ENCODE measurements around the gene CLRN3.

Gene CLRN3

GRCh38 chr10:127873901-127874470, 18.8 kb downstream of the CLRN3 start:
- DNase-seq: no peak

GRCh38 chr10:127872871-127873600, 19.7 kb downstream of the CLRN3 start:
- no peak for DNase-seq

GRCh38 chr10:127872011-127872761, 20.6 kb downstream of the CLRN3 start:
- DNase-seq: no peak

GRCh38 chr10:127871631-127872010, 21.1 kb downstream of the CLRN3 start:
- no peak for DNase-seq

- no peak for DNase-seq
Measured at GRCh38 chr10:127869329-127869728, 23.4 kb downstream of the CLRN3 start.

- no peak for DNase-seq
Measured at GRCh38 chr10:127867805-127868204, 24.9 kb downstream of the CLRN3 start.

- no peak for DNase-seq
Measured at GRCh38 chr10:127866276-127867013, 26.3 kb downstream of the CLRN3 start.

GRCh38 chr10:127863231-127863825, 29.4 kb downstream of the CLRN3 start:
- no peak for DNase-seq

- DNase-seq: no peak
Measured at GRCh38 chr10:127860592-127860991, 32.1 kb downstream of the CLRN3 start.

- DNase-seq: no peak
Measured at GRCh38 chr10:127855976-127856375, 36.8 kb downstream of the CLRN3 start.

GRCh38 chr10:127855591-127855881, 37.2 kb downstream of the CLRN3 start:
- no peak for DNase-seq

- no peak for DNase-seq
Measured at GRCh38 chr10:127854769-127855590, 37.8 kb downstream of the CLRN3 start.

GRCh38 chr10:127853868-127854768, 38.6 kb downstream of the CLRN3 start:
- no peak for DNase-seq

- DNase-seq: no peak
Measured at GRCh38 chr10:127852456-127852855, 40.3 kb downstream of the CLRN3 start.

GRCh38 chr10:127851661-127852194, 41.0 kb downstream of the CLRN3 start:
- DNase-seq: no peak

- no peak for DNase-seq
Measured at GRCh38 chr10:127850944-127851343, 41.8 kb downstream of the CLRN3 start.

- DNase-seq: no peak
Measured at GRCh38 chr10:127849921-127850320, 42.8 kb downstream of the CLRN3 start.

- DNase-seq: no peak
Measured at GRCh38 chr10:127849224-127849623, 43.5 kb downstream of the CLRN3 start.

GRCh38 chr10:127848226-127848625, 44.5 kb downstream of the CLRN3 start:
- DNase-seq: no peak

GRCh38 chr10:127845756-127846155, 47.0 kb downstream of the CLRN3 start:
- no peak for DNase-seq

GRCh38 chr10:127840884-127841283, 51.9 kb downstream of the CLRN3 start:
- no peak for DNase-seq
